ENCODE data around the gene FCGR3A.
"Not testable (repeated sequence)": the region's sequence is repeated elsewhere in the genome, so short reads cannot be mapped to it uniquely, and the experiment has no call there.

The FCGR3A gene

GRCh38 chr1:161549652-161550051 lies at the start of gene FCGR3A:
TSS of gene FCGR3A (minus strand) at chr1:161549818. CDS start at chr1:161549736, 82 bp downstream.
- no peak for DNase-seq

GRCh38 chr1:161597077-161597476 lies 47.5 kb upstream of the FCGR3A start:
- not testable (repeated sequence) for DNase-seq

- DNase-seq: not testable (repeated sequence)
Observed at GRCh38 chr1:161595583-161595982, 46.0 kb upstream of the FCGR3A start.

- DNase-seq: not testable (repeated sequence)
Observed at GRCh38 chr1:161595173-161595572, 45.6 kb upstream of the FCGR3A start.

- DNase-seq: not testable (repeated sequence)
Observed at GRCh38 chr1:161594269-161594984, 44.8 kb upstream of the FCGR3A start.

- DNase-seq: not testable (repeated sequence)
Observed at GRCh38 chr1:161593092-161593755, 43.6 kb upstream of the FCGR3A start.

- not testable (repeated sequence) for DNase-seq
Observed at GRCh38 chr1:161592586-161592985, 43.0 kb upstream of the FCGR3A start.

- not testable (repeated sequence) for DNase-seq
Observed at GRCh38 chr1:161589920-161590319, 40.3 kb upstream of the FCGR3A start.

- DNase-seq: not testable (repeated sequence)
Observed at GRCh38 chr1:161589365-161589764, 39.7 kb upstream of the FCGR3A start.

GRCh38 chr1:161588596-161588995 lies 39.0 kb upstream of the FCGR3A start:
- DNase-seq: not testable (repeated sequence)

- not testable (repeated sequence) for DNase-seq
Observed at GRCh38 chr1:161582882-161583281, 33.3 kb upstream of the FCGR3A start.

- not testable (repeated sequence) for DNase-seq
Observed at GRCh38 chr1:161580879-161581537, 31.4 kb upstream of the FCGR3A start.

- DNase-seq: not testable (repeated sequence)
Observed at GRCh38 chr1:161579856-161580507, 30.4 kb upstream of the FCGR3A start.

- DNase-seq: not testable (repeated sequence)
Observed at GRCh38 chr1:161576676-161577075, 27.1 kb upstream of the FCGR3A start.

GRCh38 chr1:161571703-161572102 lies 22.1 kb upstream of the FCGR3A start:
- DNase-seq: not testable (repeated sequence)

GRCh38 chr1:161566602-161566960 lies 17.0 kb upstream of the FCGR3A start:
- not testable (repeated sequence) for DNase-seq

- not testable (repeated sequence) for DNase-seq
Observed at GRCh38 chr1:161563522-161563921, 13.9 kb upstream of the FCGR3A start.

GRCh38 chr1:161562441-161562840 lies 12.8 kb upstream of the FCGR3A start:
- DNase-seq: not testable (repeated sequence)

- DNase-seq: not testable (repeated sequence)
Observed at GRCh38 chr1:161560960-161561715, 11.5 kb upstream of the FCGR3A start.

- not testable (repeated sequence) for DNase-seq
Observed at GRCh38 chr1:161557506-161558450, 8.2 kb upstream of the FCGR3A start.

- DNase-seq: not testable (repeated sequence)
Observed at GRCh38 chr1:161556990-161557389, 7.4 kb upstream of the FCGR3A start.

All from Kasumi-1 (cell line).